HEK293 (cell line): ENCODE measurements around the gene JTB.

Experiments
- HOXD13 ChIP-seq: sonication (generic); formaldehyde crosslinking; IDR thresholded peaks from 2 replicates; pipeline ENCODE4 v1.8.0; 2022; ENCODE audit warnings: missing genetic modification reagents, borderline replicate concordance
- KLF7 ChIP-seq: fragments of 450-650 bp; formaldehyde crosslinking; IDR thresholded peaks from 2 replicates; pipeline ENCODE4 v1.5.1; 2016; ENCODE audit warnings: missing biosample characterization, missing genetic modification characterization, borderline replicate concordance
- OVOL3 ChIP-seq: fragments of 450-650 bp; formaldehyde crosslinking; IDR thresholded peaks from 2 replicates; pipeline ENCODE4 v1.5.1; 2016; ENCODE audit warnings: missing biosample characterization, missing genetic modification characterization
- PRDM1 ChIP-seq: fragments of 450-650 bp; formaldehyde crosslinking; IDR thresholded peaks from 2 replicates; pipeline ENCODE4; 2016; ENCODE audit warnings: missing biosample characterization, missing genetic modification characterization
- REPIN1 ChIP-seq: fragments of 450-650 bp; formaldehyde crosslinking; IDR thresholded peaks from 2 replicates; pipeline ENCODE4 v1.5.1; 2017; ENCODE audit warnings: missing biosample characterization, missing genetic modification characterization, low read depth
- SALL2 ChIP-seq: fragments of 450-650 bp; formaldehyde crosslinking; IDR thresholded peaks from 2 replicates; pipeline ENCODE4 v1.5.0; 2017; ENCODE audit warnings: missing biosample characterization, mild to moderate bottlenecking, missing genetic modification characterization, borderline replicate concordance
- ZBTB7A ChIP-seq: fragments of 450-650 bp; formaldehyde crosslinking; IDR thresholded peaks from 2 replicates; pipeline ENCODE4 v1.5.1; 2016; ENCODE audit warnings: low read depth, missing biosample characterization, missing genetic modification characterization
- ZEB2 ChIP-seq: fragments of 450-650 bp; formaldehyde crosslinking; IDR thresholded peaks from 2 replicates; pipeline ENCODE4 v1.5.1; 2016; ENCODE audit warnings: missing biosample characterization, missing genetic modification characterization
- ZFP37 ChIP-seq: fragments of 450-650 bp; formaldehyde crosslinking; IDR thresholded peaks from 2 replicates; pipeline ENCODE4 v1.5.1; 2016; ENCODE audit warnings: missing biosample characterization, missing genetic modification characterization
- ZNF112 ChIP-seq: fragments of 450-650 bp; formaldehyde crosslinking; IDR thresholded peaks from 2 replicates; pipeline ENCODE4 v1.5.0; 2017; ENCODE audit warnings: missing biosample characterization, missing genetic modification characterization
- ZNF140 ChIP-seq: fragments of 450-650 bp; formaldehyde crosslinking; IDR thresholded peaks from 2 replicates; pipeline ENCODE4 v1.5.1; 2016; ENCODE audit warnings: missing biosample characterization, missing genetic modification characterization
- ZNF169 ChIP-seq: fragments of 450-650 bp; formaldehyde crosslinking; IDR thresholded peaks from 2 replicates; pipeline ENCODE4 v1.5.1; 2016; ENCODE audit warnings: missing biosample characterization, missing genetic modification characterization
- ZNF175 ChIP-seq: fragments of 450-650 bp; formaldehyde crosslinking; IDR thresholded peaks from 2 replicates; pipeline ENCODE4 v1.5.1; 2016; ENCODE audit warnings: missing biosample characterization, missing genetic modification characterization
- ZNF184 ChIP-seq: fragments of 450-650 bp; IDR thresholded peaks from 2 replicates; pipeline ENCODE4 v1.5.1; 2018; ENCODE audit warnings: missing biosample characterization, mild to moderate bottlenecking, missing genetic modification characterization
- ZNF202 ChIP-seq: fragments of 450-650 bp; formaldehyde crosslinking; IDR thresholded peaks from 2 replicates; pipeline ENCODE4 v1.5.1; 2016; ENCODE audit warnings: missing biosample characterization, missing genetic modification characterization, borderline replicate concordance
- ZNF221 ChIP-seq: fragments of 450-650 bp; formaldehyde crosslinking; IDR thresholded peaks from 2 replicates; pipeline ENCODE4 v1.5.1; 2017; ENCODE audit warnings: missing biosample characterization, missing genetic modification characterization, borderline replicate concordance
- ZNF513 ChIP-seq: fragments of 450-650 bp; IDR thresholded peaks from 2 replicates; pipeline ENCODE4 v1.5.1; 2018; ENCODE audit warnings: missing biosample characterization, missing genetic modification characterization
- ZNF560 ChIP-seq: fragments of 450-650 bp; formaldehyde crosslinking; IDR thresholded peaks from 2 replicates; pipeline ENCODE4 v1.5.1; 2017; ENCODE audit warnings: missing biosample characterization, missing genetic modification characterization, borderline replicate concordance
- ZNF626 ChIP-seq: fragments of 450-650 bp; sonication (Bioruptor Pico); formaldehyde crosslinking; IDR thresholded peaks from 2 replicates; pipeline ENCODE4 v1.5.1; 2018; ENCODE audit warnings: missing biosample characterization, missing genetic modification characterization, inconsistent platforms
- ZNF629 ChIP-seq: fragments of 450-650 bp; formaldehyde crosslinking; IDR thresholded peaks from 2 replicates; pipeline ENCODE4 v1.5.1; 2017; ENCODE audit warnings: missing biosample characterization, missing genetic modification characterization
- ZNF670 ChIP-seq: fragments of 450-650 bp; formaldehyde crosslinking; IDR thresholded peaks from 2 replicates; pipeline ENCODE4 v1.5.1; 2016; ENCODE audit warnings: missing biosample characterization, missing genetic modification characterization, low read depth
- ZNF707 ChIP-seq: fragments of 450-650 bp; formaldehyde crosslinking; IDR thresholded peaks from 2 replicates; pipeline ENCODE4 v1.5.1; 2016; ENCODE audit warnings: missing biosample characterization, missing genetic modification characterization
- ZNF747 ChIP-seq: fragments of 450-650 bp; formaldehyde crosslinking; IDR thresholded peaks from 2 replicates; pipeline ENCODE4 v1.5.1; 2016; ENCODE audit warnings: missing biosample characterization, missing genetic modification characterization
- ZNF768 ChIP-seq: fragments of 450-650 bp; formaldehyde crosslinking; IDR thresholded peaks from 2 replicates; pipeline ENCODE4 v1.5.1; 2018; ENCODE audit warnings: missing biosample characterization, mild to moderate bottlenecking, missing genetic modification characterization
- ZNF777 ChIP-seq: fragments of 450-650 bp; formaldehyde crosslinking; IDR thresholded peaks from 2 replicates; pipeline ENCODE4 v1.5.1; 2017; ENCODE audit warnings: missing biosample characterization, missing genetic modification characterization, borderline replicate concordance
- ZNF792 ChIP-seq: fragments of 450-650 bp; formaldehyde crosslinking; IDR thresholded peaks from 2 replicates; pipeline ENCODE4 v1.5.1; 2016; ENCODE audit warnings: missing biosample characterization, missing genetic modification characterization
- TF ChIP-seq, protein P1 (sequence below): fragments of 450-650 bp; formaldehyde crosslinking; IDR thresholded peaks from 2 replicates; pipeline ENCODE4 v1.5.1; 2016; ENCODE audit warnings: missing biosample characterization, missing genetic modification characterization
- TF ChIP-seq, protein P2 (sequence below): fragments of 450-650 bp; formaldehyde crosslinking; IDR thresholded peaks from 2 replicates; pipeline ENCODE4 v1.5.0; 2017; ENCODE audit warnings: missing biosample characterization, missing genetic modification characterization, borderline replicate concordance
- TF ChIP-seq, protein P3 (sequence below): fragments of 450-650 bp; formaldehyde crosslinking; IDR thresholded peaks from 2 replicates; pipeline ENCODE4 v1.5.1; 2017; ENCODE audit warnings: missing biosample characterization, missing genetic modification characterization
- TF ChIP-seq, protein P4 (sequence below): fragments of 450-650 bp; formaldehyde crosslinking; IDR thresholded peaks from 2 replicates; pipeline ENCODE4 v1.5.1; 2016; ENCODE audit warnings: missing biosample characterization, missing genetic modification characterization

JTB gene

GRCh38 chr1:153945795-153946621, 31.5 kb downstream of the JTB start (continued):
- TF ChIP-seq, protein P1, sequence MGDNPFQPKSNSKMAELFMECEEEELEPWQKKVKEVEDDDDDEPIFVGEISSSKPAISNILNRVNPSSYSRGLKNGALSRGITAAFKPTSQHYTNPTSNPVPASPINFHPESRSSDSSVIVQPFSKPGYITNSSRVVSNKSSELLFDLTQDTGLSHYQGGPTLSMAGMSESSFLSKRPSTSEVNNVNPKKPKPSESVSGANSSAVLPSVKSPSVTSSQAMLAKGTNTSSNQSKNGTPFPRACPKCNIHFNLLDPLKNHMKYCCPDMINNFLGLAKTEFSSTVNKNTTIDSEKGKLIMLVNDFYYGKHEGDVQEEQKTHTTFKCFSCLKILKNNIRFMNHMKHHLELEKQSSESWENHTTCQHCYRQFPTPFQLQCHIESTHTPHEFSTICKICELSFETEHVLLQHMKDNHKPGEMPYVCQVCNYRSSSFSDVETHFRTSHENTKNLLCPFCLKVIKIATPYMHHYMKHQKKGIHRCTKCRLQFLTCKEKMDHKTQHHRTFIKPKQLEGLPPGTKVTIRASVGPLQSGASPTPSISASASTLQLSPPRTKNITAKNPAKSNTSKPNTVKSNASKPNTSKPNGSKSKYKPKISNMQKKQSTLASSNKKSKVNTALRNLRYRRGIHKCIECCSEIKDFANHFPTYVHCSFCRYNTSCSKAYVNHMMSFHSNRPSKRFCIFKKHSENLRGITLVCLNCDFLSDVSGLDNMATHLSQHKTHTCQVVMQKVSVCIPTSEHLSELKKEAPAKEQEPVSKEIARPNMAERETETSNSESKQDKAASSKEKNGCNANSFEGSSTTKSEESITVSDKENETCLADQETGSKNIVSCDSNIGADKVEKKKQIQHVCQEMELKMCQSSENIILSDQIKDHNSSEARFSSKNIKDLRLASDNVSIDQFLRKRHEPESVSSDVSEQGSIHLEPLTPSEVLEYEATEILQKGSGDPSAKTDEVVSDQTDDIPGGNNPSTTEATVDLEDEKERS: no peak
- TF ChIP-seq, protein P2, sequence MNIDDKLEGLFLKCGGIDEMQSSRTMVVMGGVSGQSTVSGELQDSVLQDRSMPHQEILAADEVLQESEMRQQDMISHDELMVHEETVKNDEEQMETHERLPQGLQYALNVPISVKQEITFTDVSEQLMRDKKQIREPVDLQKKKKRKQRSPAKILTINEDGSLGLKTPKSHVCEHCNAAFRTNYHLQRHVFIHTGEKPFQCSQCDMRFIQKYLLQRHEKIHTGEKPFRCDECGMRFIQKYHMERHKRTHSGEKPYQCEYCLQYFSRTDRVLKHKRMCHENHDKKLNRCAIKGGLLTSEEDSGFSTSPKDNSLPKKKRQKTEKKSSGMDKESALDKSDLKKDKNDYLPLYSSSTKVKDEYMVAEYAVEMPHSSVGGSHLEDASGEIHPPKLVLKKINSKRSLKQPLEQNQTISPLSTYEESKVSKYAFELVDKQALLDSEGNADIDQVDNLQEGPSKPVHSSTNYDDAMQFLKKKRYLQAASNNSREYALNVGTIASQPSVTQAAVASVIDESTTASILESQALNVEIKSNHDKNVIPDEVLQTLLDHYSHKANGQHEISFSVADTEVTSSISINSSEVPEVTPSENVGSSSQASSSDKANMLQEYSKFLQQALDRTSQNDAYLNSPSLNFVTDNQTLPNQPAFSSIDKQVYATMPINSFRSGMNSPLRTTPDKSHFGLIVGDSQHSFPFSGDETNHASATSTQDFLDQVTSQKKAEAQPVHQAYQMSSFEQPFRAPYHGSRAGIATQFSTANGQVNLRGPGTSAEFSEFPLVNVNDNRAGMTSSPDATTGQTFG (tag by site-specific recombination): no peak
- 0 out of 2 replicates have a peak, but pooled peaks have one; percentile 65 for TF ChIP-seq ZBTB7A
- peak; percentile 77 for TF ChIP-seq PRDM1
- TF ChIP-seq REPIN1 (tag by site-specific recombination): no peak
- TF ChIP-seq ZNF560 (tag by site-specific recombination): no peak
- no peak for TF ChIP-seq ZNF221
- no peak for TF ChIP-seq ZNF707 (tag by site-specific recombination)
- no peak for TF ChIP-seq ZNF140
- TF ChIP-seq ZNF175: no peak
- no peak for TF ChIP-seq ZNF112 (tag by site-specific recombination)
- no peak for TF ChIP-seq ZNF768 (tag by site-specific recombination)
- TF ChIP-seq KLF7 (tag by site-specific recombination): no peak
- TF ChIP-seq ZFP37 (tag by site-specific recombination): no peak; the same call in 1 of the 2 replicates
- TF ChIP-seq ZNF629 (tag by site-specific recombination): peak; percentile 62; the same call in 1 of the 2 replicates
- TF ChIP-seq, protein P3, sequence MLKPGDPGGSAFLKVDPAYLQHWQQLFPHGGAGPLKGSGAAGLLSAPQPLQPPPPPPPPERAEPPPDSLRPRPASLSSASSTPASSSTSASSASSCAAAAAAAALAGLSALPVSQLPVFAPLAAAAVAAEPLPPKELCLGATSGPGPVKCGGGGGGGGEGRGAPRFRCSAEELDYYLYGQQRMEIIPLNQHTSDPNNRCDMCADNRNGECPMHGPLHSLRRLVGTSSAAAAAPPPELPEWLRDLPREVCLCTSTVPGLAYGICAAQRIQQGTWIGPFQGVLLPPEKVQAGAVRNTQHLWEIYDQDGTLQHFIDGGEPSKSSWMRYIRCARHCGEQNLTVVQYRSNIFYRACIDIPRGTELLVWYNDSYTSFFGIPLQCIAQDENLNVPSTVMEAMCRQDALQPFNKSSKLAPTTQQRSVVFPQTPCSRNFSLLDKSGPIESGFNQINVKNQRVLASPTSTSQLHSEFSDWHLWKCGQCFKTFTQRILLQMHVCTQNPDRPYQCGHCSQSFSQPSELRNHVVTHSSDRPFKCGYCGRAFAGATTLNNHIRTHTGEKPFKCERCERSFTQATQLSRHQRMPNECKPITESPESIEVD (tag by site-specific recombination): no peak
- no peak for TF ChIP-seq ZNF202 (tag by site-specific recombination)
- no peak for TF ChIP-seq ZNF169 (tag by site-specific recombination)
- no peak for TF ChIP-seq ZNF670
- TF ChIP-seq, protein P4, sequence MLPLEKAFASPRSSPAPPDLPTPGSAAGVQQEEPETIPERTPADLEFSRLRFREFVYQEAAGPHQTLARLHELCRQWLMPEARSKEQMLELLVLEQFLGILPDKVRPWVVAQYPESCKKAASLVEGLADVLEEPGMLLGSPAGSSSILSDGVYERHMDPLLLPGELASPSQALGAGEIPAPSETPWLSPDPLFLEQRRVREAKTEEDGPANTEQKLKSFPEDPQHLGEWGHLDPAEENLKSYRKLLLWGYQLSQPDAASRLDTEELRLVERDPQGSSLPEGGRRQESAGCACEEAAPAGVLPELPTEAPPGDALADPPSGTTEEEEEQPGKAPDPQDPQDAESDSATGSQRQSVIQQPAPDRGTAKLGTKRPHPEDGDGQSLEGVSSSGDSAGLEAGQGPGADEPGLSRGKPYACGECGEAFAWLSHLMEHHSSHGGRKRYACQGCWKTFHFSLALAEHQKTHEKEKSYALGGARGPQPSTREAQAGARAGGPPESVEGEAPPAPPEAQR (tag by site-specific recombination): no peak
- peak; percentile 68 for TF ChIP-seq ZNF513 (tag by site-specific recombination)
- no peak; the same call in 1 of the 2 replicates for TF ChIP-seq ZNF777
- no peak for TF ChIP-seq ZNF792 (tag by site-specific recombination)
- no peak for TF ChIP-seq OVOL3
- TF ChIP-seq ZEB2: no peak
- TF ChIP-seq SALL2 (tag by site-specific recombination): no peak
- no peak for TF ChIP-seq ZNF184 (tag by site-specific recombination)
- no peak for TF ChIP-seq ZNF747
- TF ChIP-seq ZNF626: no peak
- no peak for TF ChIP-seq HOXD13
